DMS 273 treated with DMSO at 0.1 percent for 48 hours (cell line): ENCODE measurements around the gene KIAA0408.
"Not testable (repeated sequence)": the region's sequence is repeated elsewhere in the genome, so short reads cannot be mapped to it uniquely, and the experiment has no call there.

Experiments
- DNase-seq: peaks from one replicate; lab custom pipeline; 2025; lab: John Stamatoyannopoulos, UW

KIAA0408 gene

DNA sequence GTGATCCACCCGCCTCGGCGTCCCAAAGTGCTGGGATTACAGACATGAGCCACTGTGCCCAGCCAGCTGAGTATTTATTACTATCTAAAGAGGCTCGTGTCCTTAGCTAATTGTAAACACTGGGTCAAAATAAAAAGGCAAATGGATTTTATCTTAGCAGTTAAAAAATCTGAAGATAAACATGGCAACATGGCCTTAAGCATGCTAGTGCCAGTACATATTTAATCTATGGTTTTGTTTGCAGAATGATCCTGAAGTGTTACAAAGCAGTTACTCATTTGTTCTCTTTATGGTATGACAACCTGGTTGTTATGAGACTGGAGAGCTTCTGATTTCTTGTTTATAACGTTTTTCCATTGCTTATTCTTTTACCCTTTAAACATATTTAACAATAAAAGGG lies 3.9 kb upstream of the KIAA0408 start:
- DNase-seq, result no peak

DNA sequence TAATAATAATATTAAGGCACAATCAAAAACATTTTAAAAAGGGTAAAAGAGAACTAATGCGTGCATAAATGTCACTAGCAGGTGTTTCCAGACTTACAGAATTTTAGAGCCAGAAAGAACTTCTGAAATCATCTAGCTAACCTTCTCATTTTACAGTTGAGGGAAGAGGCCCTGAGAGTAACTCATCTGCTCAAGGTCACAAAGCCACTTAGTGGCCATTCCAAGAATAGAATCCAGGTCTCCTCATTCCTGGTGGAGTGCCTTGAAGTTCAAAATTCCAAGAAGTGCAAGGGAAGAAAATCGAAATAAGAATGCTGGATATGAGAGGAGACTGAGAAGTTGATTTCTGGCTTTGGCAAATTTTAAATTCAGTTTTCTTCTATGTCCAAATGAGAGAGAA lies 3.2 kb upstream of the KIAA0408 start:
- DNase-seq, result no peak

DNA sequence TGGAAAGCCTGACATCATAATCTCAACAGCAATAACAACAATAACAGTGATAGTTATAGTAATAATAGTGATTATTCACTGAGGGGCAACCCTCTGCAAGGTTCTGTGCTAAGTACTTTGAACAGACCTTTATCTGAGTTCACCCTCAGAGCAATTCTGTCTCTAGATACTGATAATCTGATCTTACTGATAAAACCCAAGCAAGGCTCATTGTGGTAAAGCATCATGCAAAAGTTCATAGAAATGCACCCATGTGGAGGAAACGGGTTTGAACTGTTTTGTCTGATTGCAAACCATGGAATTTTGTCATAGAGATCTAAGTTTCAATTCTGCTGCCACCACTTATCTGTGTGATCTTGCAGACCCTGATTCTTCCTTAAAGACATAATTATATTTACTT lies 1.3 kb upstream of the KIAA0408 start:
- no peak for DNase-seq

DNA sequence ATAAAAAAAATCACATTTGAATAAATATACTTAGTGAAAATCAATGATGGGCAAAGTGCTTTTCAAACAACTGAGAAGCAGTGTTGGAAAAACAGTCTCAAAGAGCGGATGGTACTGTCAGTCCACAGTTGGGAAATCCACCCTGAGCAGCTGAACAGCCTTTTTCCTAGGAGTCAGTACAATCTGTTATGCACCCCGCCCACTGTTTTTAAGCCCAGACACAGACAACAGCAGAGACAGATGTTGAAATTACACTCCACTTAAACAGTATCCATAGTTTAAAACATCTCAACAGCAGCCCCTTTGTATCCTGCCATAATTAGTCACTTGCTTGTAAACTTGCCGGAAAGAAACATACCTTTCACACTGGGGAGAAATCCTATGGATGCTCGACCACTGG lies 372 bp downstream of the KIAA0408 start:
- peak; percentile 46 for DNase-seq

DNA sequence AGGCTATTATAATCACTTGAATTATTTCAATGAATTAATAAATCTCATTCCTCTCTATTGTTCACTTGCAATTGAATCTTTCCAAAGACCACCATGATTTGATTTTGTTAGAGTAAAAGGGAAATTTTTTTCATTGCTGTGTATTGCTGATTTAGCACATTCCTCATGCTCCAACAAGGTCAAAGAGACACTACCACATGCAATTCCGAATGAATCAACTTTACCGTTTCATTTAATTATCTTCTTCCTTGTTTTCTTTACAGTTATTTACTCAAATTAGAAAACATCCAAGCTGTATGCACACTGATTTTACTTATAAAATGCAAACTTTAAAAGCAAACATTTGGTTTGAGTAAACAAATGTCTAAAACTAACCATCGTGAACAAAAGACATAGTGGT lies 967 bp downstream of the KIAA0408 start:
- DNase-seq, result no peak

DNA sequence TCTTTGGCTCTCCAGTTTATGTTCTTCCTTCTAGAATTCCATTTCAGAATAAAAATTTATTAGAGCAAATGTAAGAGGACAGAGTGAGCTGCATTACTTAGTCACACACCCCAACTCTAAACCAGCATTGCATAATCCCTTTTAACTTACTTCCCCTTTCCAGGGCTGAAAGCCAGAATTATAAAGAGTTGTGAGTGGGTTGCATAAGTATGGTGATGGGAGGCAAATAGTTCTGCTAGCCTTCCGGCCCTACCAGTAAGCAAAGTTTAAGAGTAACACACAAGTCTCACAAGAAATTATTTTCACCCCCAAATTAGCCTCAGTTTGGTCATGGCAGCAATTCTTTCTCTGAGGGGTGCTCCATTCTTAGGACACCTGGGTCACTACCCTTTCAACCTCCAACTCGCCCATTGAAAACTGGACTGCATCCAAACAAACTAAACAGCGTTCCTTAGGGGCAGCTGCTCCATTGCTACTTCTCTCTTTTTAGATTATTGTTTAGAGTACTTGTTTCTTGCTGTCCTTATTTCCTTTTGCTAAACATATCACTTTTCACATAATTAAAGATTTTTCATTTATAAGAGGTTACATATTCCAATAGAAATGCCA lies 1.6 kb downstream of the KIAA0408 start:
- no peak for DNase-seq

DNA sequence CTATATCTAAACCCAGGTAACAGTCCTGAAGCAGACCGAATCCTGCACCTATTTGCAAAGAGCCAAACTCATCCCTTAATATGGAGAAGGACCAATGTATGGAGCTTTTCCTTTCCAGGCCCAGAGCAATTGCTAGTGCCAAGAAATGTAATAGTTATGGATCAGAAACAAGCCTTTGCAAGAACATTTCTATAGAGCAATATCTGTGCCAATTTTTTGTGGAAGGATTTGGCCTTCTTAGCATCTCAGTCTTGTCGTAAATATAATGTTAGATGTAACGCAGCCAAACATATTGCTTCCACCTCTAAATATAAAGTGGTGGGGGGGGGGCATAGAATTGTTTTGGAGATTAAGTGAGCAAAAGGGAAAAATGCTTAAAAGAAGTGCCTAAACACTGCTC lies 2.7 kb downstream of the KIAA0408 start:
- DNase-seq, result no peak

DNA sequence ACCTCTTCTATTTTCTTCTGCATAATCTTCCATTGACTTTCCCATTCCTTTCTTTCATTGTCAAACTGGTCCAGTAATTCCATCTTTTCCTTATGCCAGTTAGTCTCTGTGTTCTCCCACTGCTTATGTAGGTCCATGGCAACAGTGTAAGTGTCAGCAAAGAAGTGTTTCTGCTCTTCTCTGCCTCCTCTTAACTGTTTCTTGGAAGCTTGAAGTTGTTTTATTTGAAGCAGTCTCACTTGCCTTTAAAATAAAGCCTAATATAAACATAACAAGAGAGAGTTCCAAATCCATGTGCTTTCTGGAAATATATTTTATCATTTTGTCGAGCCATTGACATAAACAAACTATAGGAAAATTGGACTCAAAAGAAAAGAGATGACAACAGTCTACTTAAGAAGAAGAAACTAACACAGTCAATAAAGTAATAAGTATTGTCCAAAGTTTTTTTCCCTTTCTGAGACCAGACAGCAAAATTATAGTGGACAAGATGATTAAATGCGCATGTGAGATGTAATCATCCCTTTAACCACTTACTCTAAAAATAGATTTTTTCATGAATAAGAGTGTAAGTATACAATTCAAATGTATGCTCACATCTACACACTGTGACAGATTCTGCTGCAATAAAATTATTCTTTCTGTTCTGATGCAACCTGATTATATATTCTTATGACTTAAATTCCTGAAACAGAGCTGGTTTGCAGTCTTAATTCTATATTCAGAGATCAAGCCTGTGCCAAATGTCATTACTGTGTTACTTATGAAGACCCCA lies 5.2 kb downstream of the KIAA0408 start:
- no peak for DNase-seq

DNA sequence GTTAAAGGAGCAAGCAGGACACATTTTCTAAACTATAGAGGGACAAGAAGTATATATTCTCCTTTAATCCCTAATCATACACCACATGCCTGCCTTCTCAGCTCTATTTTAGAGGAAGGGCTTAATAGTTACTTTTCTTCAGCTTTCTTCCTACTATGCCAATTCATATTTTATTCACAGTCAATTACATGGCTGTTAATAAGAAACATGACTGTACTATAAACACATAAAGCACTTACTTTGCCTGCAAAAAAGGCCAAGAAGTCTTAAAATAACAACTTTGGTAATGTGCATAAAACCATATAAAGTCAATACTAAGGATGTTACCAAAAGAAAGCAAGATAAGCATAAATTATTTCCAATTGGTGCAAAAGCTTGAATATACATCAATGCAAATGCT lies 6.4 kb downstream of the KIAA0408 start:
- DNase-seq, result no peak

DNA sequence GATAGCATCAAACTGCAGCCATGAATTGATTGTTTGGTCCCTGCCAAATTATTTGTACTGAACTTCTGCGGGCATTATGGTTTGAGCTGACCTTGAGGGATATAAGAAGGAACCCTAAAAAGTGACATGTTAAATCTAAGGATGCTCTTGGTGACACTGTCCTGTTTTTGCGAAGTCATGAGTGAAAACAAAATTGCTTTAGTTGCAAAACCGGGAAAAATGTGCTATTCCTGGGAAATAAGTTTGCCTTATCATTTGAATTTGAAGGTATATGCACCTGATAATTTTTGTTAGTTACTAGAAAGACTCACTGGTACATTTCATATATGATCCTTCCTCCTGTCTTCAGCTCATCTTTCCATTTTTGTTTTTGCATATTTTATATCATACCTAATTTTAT lies 7.8 kb downstream of the KIAA0408 start:
- no peak for DNase-seq

DNA sequence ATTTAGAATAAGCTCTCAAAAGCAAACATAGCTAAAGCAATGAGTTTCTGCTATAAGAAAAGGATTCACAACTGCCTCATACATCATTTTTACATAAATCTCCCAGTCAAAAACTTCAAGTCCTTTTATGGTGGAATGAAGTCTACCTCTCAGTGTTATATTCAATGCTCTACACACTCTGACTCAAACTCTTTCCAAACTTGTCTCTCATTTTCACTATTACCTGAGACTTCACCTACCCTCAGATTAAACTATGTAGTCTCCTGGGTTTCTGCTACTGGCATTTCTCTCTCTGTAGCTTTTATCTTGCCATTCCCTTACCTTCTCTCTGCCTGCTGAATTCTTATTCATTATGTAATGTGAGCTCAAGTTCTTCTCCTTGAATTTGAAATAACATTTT lies 11.4 kb downstream of the KIAA0408 start:
- no peak for DNase-seq

DNA sequence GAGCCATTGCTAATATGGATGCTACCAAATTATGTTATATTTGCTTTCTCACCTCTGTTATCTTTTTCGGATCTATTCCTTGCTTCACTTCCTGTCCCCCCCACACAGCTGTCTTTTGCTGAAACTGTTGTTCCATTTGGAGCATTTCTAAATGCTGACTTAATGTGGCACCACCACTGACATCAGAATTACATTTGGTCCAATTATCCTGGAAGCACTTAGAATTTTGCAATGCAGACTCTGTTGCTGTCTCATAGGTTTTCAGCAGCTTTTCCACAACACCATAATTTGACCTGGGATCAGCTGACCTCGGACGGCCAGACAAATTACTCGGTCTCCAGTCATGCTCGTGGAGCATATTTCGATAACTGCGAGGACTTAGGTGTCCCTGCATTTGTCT lies 12.8 kb downstream of the KIAA0408 start:
- DNase-seq, result no peak

DNA sequence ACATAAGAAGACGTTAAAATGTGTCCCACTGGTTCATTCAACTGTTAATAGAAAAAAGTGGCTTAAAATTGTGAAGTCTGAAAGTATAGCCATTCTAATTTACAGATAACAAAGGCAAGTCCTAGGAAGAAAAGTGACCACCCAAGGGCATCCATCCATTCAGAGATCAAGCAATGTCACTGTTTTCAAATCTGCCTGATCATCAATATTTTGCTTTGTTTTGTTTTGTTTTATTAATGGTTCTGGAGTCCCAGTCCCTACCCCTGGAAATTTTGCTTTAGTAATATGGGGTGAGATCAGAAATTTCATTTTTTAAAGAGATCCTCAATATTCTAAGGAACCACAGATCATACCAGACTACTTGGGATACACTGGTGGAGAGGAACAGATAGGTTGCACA lies 17.3 kb downstream of the KIAA0408 start:
- no peak for DNase-seq

DNA sequence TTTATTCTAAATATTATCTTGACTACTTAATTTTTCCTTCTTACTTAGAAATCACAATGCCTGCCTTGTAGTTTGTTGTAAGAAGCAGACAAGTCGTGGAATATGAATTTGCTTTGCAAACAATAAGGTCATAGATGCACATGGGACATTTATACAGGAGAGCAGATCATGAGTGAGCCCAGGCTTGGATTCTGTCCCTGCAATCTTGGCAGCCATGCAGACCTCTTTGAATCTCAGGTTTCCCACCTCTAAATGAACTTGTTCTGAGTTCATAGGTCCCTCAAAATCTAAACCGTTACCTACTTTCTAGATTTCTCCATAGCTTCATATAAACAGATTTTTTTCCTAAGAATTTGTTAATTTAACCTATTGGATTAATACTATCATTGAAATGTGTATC lies 19.5 kb downstream of the KIAA0408 start:
- DNase-seq, result no peak

DNA sequence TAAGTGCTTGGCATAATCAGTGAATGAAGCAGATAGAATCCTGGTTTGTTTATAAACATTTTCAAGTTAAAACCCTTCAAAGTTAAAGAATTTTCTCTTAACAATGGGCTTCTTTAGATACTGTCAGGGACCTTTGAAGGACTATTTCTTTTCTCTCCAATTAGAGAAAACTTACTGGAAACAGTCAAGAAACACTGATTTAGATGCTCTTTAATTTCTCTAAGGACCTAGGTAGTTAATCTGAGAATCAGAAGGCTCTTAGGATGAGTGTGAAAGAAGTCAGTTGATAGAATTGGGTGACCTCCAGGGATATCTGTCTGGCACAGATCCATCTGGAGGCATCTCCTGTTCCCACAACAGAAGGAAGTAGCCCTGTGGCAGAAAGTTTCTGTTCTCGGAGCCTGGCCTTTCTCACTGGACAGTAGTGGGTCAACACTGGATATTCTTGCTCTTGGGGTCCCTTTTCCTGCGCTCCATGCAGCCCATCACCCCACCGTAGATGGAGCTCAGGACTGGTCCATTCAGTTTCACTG lies 22.5 kb downstream of the KIAA0408 start:
- DNase-seq, result no peak

DNA sequence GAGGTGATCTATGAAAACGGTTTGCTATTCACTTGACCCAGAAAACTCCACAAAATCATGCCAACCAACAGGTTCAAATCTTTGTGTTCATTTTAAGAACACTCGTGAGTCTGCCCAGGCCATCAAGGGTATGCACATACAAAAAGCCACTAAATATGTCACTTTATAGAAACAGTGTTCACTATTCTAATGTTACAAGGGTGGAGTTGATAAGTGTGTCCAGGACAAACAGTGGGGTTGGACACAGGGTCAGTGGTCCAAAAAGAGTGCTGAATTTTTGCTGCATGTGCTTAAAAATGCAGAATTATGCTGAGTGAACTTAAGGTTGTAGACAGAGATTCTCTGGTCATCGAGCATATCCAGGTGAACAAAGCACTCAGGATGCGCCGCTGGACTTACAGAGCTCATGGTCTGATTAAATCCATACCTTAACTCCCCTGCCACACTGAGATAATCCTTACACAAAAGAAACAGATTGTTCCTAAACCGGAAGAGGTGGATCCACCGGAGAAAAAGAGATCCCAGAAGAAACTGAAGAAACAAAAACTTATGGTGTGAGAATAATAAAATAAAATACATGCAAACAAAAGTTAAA lies 23.5 kb downstream of the KIAA0408 start:
- no peak for DNase-seq

DNA sequence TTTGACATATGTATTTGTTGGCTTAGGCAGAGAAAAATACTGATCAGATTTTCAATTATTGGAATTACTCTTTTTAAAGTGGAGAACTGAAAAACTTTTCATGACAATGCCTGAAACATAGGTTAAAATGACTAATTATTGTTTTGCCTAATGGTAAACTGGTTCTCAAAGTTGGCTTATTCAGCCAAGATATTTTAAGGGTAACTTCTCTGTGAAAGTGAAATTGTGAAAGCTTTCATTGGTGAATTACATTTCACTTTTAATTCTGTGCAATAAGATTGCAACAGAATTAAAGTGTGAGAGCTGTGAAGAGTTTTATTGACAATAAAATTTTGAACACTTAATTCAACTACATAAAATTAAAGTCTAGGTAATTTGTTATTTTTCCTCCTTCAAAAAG lies 24.5 kb downstream of the KIAA0408 start:
- DNase-seq, result no peak

DNA sequence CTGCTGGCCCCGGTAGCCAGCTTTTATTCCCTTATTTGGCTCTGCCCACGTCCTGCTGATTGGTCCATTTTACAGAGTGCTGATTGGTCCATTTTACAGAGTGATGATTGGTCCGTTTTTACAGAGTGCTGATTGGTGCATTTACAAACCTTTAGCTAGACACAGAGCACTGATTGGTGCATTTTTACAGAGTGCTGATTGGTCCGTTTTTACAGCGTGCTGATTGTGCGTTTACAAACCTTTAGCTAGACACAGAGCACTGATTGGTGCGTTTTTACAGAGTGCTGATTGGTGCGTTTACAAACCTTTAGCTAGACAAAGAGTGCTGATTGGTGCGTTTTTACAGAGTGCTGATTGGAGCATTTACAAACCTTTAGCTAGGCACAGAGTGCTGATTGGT lies 30.6 kb downstream of the KIAA0408 start:
- DNase-seq, result not testable (repeated sequence)

DNA sequence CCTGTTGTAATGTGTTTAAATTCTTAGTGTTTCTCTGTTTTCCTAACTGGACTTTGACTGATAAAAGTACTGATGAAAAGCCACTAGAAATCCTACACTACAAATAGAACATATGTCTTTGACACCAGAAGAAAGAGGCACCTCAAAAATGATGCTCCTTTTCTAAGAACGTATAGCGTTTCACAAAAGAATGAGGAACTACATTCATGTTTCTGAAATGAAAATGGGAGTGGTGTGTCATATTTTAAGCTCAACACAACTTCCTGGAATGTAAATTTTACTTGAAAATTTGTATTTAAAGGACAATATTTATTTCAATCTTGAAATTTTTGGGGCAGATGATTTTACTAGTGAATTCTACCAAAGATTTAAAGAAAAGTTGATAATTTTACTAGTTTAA lies 35.3 kb downstream of the KIAA0408 start:
- no peak for DNase-seq

DNA sequence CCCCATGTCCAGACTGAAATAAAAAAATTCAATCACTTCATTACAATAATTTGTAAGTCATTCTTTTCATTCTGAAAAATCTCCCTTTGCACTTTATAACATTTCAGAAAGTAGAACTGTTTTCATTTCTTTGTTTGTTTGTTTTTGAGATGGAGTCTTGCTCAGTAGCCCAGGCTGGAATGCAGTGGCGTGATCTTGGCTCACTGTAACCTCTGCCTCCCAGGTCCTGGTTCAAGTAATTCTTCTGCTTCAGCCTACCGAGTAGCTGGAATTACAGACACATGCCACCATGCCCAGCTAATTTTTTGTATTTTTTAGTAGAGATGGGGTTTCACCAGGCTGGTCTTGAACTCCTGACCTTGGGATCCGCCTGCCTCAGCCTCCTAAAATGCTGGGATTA lies 38.0 kb downstream of the KIAA0408 start:
- not testable (repeated sequence) for DNase-seq

DNA sequence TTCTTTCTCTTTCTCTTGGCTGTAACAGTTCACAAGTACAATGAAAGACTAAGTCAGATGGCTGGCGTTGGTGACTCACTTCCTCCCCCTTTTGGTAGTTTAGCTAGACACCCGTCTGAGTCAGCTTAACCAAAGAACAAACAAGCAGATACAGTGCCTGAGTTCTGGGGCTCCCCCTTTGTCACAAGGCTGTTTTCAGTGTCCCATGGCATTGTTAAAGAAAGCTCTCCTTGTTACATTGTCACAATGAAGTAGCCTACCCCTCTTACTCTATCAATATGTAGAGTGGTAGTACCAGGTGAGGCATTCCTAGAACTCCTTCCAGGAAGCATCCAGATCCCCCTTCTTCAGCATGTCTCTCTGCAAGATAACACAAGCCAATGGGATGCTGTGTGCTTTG lies 38.6 kb downstream of the KIAA0408 start:
- peak; percentile 40 for DNase-seq

DNA sequence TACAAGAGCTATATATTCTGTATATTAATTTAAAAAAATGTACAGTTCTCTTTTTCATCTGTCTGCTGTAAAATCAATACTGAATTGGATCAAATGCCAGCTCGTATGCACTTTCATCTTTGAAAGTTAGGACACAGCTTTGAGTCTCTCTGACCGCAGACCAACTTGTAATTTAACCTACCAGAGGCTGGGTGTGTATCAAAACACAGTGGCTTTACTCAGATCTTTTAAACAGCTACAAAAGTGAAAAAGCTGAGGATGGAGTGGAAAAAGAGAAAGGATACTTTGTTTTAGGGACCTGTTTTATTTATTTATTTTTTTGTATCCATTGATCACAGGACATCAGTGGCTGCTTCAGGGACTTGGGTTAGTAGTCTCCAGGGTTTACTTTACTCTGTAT lies 44.1 kb downstream of the KIAA0408 start:
- DNase-seq, result no peak

DNA sequence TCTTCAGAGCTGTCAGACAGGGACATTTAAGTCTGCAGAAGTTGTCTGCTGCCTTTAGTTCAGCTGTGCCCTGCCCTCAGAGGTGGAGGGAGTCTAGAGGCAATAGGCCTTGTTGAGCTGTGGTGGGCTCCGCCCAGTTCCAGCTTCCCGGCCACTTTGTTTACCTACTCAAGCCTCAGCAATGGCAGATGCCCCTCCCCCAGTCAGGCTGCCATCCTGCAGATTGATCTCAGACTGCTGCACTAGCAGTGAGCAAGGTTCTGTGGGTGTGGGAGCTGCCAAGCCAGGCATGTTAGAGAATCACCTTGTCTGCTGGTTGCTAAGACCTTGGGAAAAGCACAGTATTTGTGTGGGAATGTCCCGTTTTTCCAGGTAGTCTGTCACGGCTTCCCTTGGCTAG lies 46.1 kb downstream of the KIAA0408 start:
- DNase-seq, result not testable (repeated sequence)
